ENCODE data around the gene MISP3.

DNA sequence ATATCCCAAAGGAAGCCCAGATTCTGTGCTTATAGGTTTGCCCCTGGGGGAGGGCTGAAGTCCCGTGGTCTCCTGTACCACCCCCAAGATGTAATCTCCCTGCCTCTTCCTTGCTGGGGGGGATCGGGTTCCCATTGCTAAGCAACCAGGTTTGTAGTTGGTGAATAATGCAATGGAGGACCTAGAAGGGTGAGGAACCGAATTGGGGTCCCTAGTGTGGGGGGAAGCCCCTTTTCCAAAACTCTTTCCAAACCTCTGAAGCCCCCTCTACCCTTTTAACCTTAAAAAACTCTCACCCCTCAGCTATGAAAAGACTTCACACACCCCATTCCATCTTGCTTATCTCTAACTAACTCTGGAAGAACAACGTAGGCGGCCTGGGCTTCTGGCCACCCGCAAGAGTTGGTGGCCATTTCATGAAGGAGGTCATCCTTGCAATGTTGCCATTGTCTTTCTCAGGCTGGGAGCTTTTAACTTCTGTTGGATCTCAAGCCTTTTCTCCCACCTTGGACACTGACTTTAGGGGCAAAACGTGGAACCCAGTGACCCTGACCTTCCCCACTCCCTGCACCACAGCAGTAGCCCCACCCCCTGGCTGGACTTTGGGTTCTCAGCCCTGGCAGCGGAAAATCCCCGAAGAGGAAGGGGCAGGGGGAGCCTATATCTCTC lies 11.4 kb upstream of the MISP3 start:
- TF ChIP-seq, protein P1, sequence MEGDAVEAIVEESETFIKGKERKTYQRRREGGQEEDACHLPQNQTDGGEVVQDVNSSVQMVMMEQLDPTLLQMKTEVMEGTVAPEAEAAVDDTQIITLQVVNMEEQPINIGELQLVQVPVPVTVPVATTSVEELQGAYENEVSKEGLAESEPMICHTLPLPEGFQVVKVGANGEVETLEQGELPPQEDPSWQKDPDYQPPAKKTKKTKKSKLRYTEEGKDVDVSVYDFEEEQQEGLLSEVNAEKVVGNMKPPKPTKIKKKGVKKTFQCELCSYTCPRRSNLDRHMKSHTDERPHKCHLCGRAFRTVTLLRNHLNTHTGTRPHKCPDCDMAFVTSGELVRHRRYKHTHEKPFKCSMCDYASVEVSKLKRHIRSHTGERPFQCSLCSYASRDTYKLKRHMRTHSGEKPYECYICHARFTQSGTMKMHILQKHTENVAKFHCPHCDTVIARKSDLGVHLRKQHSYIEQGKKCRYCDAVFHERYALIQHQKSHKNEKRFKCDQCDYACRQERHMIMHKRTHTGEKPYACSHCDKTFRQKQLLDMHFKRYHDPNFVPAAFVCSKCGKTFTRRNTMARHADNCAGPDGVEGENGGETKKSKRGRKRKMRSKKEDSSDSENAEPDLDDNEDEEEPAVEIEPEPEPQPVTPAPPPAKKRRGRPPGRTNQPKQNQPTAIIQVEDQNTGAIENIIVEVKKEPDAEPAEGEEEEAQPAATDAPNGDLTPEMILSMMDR (IDR thresholded peaks at IDR 0.05), result no peak
- TF ChIP-seq POLR2A (IDR thresholded peaks at IDR 0.05), result no peak

All from uterus (tissue), 2 donors.